Measurements from ENCODE around the gene MICAL3.
"Not testable (repeated sequence)": the region's sequence is repeated elsewhere in the genome, so short reads cannot be mapped to it uniquely, and the experiment has no call there.

MICAL3 gene

GRCh38 chr22:18029686-18030267 lies 5.4 kb upstream of the MICAL3 start:
- no peak for DNase-seq

- DNase-seq, result no peak
Observed at GRCh38 chr22:18028817-18029527, 4.6 kb upstream of the MICAL3 start.

GRCh38 chr22:18025898-18026297 lies 1.5 kb upstream of the MICAL3 start:
- DNase-seq, result not testable (repeated sequence)

DNA sequence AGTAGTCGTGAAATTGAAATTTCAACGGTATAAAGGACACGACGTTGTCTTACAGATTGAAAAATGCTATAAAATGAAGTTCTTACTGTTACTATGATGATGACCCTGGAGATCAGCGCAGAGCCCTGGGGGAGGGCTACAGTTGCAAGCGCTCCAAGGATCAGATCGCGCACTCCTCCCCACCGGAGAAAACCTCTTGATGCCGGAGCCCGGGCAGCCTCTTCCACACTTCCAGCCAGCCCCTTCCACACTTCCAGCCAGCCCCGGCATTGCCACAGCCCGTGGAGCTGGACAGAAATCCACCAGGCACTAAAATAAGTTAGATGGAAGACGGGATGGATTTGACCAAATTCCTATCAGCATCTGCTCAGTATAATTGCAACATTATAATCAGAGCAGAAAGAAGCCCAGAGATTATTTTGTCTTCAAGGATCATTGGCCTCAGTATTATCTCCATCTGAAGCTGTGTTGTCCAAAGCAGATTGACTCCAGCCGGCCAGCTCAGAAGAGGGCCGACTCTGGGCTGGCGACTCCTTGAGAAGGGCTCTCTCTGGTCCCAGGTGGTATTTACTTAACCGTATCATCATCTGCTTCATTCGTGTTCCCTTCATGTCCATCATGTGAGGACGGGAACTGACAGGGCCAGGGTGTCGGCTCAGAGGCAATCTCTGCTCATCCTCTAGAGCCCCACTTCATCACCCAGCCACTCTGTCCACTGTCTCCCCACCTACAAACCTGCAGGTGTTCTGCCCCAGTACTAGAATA lies 777 bp upstream of the MICAL3 start:
- DNase-seq, result no peak

DNA sequence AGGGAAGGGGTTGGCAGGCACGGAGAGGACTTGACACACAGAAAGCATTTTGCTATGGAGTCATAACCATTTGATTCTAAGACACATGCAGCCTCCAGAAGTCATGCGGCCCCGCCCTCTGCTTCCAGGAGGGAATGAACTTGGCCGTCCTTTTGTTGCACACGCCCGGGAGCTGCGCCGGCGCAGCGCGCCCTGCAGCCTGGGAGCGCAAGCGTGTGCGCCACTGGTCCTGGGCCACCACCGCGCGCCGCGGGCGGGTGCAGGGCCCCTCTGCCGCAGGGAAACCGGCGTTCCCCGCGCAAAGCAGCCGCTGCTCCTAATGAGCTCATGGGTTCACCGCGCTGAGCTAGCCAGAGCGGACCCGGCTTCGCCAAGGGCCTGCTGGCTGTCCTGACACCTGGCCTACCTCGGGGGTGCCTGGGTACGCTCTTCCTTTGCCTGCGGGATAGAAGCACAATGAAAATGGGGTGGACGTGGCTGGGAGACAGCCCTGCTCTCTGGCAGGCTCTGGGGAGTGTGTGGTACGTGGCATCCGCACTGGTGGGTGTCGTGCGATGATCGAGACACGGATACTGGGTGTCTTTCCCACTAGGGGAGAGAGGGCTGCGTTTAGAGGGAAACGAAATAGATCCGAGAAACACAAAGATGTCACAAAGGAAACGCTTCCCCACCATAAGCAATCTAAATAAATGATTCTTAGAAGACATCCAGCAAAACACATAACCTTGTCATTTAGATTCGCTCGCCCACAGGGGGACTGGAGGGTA lies 669 bp downstream of the MICAL3 start:
- peak; percentile 16 for DNase-seq

DNA sequence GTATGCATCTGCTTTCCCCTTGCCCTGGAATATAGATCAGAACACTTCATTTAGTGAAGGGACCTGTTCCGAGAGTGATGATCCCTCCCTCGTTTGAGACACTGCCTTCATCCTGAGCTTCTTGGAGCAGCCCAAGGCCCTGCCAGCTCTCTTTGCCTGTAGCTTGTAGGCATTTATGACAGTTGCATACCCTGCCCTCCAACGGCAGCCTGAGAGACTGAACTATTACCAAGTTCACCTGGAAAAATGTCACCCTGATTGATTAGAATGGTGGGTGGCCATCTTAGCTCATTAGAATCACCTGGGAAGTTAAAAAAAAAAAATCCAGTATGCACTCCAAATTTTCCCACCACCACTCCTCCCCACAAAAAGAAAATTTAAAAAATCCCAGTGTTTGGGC lies 1.5 kb downstream of the MICAL3 start:
- DNase-seq, result no peak

GRCh38 chr22:18021431-18021830 lies 2.9 kb downstream of the MICAL3 start:
- no peak for DNase-seq

- DNase-seq, result not testable (repeated sequence)
Observed at GRCh38 chr22:18020743-18021142, 3.6 kb downstream of the MICAL3 start.

DNA sequence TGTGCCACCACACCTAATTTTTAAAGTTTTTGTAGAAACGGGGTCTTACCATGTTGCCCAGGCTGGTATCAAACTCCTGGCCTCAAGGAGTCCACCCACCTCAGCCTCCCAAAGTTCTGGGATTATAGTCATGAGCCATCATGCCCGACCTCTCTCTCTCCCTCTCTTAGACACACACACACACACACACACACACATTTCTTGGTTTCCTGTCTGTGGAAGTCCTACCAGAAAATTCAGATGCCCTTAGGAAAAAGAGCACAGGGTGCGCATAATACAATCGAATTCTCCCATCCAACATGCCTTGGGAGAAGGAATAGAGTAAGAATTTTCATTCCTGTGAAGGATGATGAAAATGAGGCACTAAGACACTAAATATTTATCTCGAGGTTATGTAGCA lies 10.4 kb downstream of the MICAL3 start:
- no peak for DNase-seq

DNA sequence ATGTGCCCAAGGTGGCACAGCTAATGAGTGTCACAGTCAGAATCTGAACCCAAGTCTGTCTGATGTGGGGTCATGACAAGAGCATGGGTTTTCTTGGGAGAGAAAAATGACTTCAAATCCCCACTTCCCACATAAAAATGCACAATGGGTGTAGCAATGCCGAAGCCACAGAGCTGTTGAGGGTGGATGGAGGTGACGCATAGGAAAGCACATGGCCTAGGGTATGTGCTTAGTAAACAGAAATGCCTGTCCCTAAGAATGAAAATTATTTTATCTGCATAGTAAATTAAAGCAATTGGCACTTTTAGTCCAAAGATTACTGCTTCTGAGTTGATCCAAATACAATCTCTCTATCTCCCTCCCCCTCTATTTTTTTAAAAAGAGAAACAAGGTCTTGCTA lies 10.9 kb downstream of the MICAL3 start:
- no peak for DNase-seq

DNA sequence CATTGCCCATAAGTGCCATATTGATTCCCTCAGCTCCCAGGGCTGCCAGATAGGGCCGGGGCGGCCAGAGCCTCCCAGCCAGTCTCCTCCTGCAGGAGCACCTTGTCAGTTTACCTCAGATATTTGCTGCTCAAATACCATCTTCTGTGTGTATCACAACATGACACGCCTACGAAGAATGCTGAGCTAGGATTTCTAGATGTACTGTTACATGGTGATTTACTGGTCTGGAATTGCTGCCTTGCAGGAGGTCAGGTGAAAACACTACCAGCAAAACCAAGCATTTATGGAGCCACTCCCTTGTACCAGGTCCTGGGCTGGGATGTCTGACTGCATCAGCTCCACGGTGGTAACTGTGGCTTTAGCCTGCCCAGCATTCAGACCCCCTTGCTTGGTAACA lies 11.8 kb downstream of the MICAL3 start:
- no peak for DNase-seq

- DNase-seq, result no peak
Observed at GRCh38 chr22:18010266-18010665, 14.1 kb downstream of the MICAL3 start.

DNA sequence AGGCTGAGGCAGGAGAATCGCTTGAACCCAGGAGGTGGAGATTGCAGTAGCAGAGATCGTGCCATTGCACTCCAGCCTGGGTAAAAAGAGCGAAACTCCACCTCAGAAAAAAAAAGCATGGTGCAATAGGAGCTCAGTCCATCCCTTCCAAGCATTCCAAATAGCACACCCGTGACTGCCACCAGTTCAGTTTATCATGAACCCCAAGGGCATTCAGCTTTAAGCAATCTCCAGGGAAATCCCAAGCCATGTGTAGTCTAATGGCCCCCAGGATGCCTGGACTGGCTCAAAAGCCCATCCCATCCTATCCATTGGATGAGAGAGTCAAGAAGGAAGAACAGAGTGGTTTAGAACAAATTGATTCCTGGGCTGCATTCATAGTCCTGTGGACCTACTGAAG lies 16.2 kb downstream of the MICAL3 start:
- no peak for DNase-seq

DNA sequence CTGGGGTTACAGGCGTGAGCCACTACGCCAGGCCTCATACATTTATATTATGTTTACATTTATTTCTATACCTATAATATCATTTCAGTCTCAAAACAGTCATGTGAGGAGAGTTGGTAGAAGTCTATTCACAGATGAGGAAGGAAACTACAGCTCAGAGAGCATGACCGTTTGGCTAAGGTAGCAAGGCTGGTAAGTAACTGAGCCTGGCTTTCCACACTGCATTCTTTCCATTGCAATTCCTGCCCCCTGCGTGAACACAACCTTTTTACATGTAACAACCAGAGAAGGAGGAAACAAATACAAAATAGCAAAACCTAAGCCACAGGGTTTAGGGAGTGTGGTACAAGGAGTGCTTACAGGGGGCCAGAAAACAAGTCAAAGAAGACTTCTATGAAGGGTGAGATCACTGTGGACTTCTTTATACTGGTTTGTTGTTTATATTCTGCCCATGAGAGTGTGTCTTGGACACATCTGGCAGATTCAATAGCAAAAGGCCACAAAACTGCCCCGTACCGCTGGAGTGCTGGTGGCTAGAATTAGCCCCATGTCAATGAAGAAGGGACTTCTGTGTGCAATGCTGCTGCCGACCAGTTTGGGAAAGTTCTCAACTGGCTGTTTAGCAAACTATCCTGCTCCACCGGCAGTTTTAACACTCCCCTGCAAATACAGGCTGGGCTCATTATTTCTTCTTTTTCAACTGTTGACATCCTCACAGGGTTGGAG lies 19.0 kb downstream of the MICAL3 start:
- DNase-seq, result no peak

GRCh38 chr22:18001894-18002315 lies 22.5 kb downstream of the MICAL3 start:
- DNase-seq, result not testable (repeated sequence)

DNA sequence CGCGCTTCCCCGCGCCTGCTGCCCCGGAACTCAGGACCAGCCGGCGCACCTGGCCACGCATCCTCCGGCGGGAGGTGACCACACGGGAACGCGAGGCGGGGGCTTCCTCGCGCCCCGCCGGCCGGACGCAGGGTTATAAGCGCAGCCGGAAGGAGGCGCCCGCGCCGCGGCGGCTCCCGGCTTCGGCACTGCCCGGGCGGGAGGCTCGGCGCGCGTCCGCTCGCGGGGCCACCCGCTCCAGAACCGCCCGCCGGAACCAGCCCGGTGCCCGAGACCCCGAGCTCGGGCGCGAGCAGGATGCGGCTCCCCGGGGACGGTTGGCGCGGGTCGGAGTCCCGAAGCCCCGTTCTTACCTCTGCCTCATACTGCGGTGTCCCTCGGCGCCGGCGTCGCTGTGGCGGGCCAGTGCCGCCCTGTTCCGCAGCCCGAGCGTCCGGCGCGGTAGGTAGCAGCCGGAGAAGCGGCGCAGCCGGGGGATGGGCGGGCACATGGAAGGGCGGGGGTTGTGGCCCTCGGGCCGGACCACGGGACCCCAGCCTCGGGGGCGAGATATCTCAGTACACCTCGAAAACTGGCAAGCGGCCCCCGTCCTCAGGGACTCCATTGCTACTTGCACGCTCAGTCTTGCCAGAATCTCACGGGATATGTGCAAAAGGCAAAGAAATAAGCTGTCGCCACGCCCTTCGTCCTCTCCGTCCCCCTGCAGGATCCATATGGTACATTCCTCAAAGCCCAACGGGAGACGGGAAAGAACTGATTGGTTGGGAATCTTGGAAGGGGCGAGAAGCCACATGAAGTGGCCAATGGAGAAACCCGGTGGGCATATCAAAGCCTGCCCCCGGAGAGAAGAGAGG lies 23.1 kb downstream of the MICAL3 start:
- peak; percentile 71 for DNase-seq

- DNase-seq, result peak; percentile 9
Observed at GRCh38 chr22:18000441-18001039, 23.8 kb downstream of the MICAL3 start.

DNA sequence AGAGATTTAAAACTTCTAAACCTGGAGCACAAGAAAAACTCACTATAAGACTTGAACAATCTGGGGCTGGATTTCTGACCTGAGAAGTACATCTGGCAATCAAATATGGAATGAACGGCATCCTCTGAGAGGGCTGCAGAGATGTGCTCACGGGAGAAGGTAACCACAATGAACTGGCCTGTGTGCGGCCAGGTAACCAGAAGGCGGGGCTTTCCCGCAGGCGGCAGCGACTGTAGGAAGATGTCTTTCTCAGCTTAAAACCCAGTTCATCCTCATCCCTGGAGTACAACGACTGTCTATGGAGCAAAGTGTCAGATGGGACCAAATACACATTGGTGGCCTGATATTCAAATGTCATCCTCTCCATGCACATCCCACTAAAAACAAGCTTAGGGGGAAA lies 24.5 kb downstream of the MICAL3 start:
- no peak for DNase-seq

DNA sequence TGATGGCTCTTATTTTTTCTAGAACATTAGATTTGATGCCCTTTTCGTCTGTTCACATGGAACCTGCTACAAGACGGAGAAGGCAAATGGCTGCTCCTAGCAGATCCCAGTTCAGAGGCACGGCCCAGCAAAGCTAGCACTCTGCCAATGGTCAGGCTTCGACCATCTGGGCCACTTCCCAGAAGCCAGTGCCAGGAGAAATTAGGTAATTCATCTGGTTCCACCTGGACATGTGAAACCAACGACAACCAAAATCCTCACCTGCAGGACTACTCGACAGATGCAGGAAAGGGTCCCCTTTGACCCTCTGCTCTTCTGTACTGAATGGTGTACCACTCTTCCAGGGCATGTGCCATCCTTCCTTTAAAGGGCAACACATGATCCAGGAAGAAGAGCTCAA lies 25.4 kb downstream of the MICAL3 start:
- DNase-seq, result no peak

DNA sequence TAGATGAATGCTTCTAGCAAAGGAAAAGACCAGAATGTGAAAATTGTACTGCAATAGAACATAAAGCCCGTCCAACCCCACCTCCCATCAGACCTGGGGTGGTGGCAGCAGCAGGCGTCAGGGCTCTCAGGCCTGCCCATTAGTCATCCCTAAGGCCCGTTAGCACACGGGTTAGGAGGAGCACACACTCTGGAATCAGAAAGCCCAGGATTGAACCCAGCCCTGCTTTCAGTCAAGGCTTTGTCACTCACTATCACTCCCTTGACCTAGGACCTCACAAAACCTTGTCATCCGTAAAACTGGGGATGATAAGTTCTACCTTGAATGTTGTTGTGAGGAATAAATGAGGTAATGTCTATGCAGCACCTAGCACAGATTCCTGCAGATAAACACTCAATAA lies 26.9 kb downstream of the MICAL3 start:
- DNase-seq, result no peak

DNA sequence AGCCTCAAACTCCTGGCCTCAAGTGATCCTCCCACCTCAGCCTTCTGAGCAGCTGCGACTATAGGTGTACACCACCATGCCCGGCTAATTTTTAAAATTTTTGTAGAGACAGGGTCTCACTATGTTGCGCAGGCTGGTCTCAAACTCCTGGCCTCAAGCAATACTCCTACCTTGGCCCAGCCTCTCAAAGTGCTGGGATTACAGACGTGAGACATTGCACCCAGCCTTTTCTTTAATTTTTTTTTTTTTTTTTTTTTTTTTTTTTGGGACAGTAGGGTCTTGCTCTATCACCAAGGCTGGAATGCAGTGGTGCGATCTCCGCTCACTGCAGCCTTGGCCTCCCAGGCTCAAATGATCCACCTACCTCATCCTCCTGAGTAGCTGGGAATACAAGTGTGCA lies 29.1 kb downstream of the MICAL3 start:
- not testable (repeated sequence) for DNase-seq
